ENCODE results near the gene ZNF750. TPM values are rescaled to one million over a fixed set of nuclear protein-coding genes. Genes with fewer than 3 reads are reported as not detected.

Gene ZNF750
- total RNA-seq, 2 donors from 2014 or later: not detected

DNA sequence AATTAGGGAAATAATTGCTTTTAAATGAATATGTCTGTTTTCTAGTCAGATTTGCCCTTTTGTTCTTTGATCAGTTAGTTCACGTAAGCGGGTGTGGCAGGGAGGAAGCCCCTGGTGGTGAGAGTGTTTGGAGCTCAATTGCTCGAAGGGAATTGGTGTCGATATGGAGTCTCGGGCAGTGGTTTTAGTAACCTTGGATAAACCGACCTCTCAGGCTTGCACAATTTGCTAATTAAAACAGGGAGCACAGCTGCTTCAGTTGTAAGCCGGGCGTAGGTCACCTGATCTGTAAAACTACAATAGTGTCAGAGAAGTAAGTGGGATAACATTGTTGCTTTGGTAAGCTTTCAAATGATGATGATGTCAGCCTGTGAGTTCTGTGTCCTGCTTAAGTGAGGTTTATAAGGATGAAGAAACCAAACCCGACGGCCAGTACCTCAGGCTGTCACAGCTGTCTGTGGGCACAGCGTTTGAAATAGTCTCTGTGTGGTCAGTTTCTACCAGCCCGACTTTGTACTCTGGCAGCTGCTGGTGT, 2.9 kb downstream of the ZNF750 start:
- DNase-seq (ENCODE audit: low spot score): no peak
- Histone ChIP-seq H3K4me3 (no peak overlapping the region), H3K9me3 (no peaks in the 10 kb centered on the region), H3K27ac (peak overlapping the region; percentile 6 to 8), H3K36me3 (no peaks in the 10 kb centered on the region), H3K4me1 (peaks cover 0 to 11% of the 10 kb centered on the region in 2 donors), H3K27me3 (no peaks in the 10 kb centered on the region)
- TF ChIP-seq, protein P1, sequence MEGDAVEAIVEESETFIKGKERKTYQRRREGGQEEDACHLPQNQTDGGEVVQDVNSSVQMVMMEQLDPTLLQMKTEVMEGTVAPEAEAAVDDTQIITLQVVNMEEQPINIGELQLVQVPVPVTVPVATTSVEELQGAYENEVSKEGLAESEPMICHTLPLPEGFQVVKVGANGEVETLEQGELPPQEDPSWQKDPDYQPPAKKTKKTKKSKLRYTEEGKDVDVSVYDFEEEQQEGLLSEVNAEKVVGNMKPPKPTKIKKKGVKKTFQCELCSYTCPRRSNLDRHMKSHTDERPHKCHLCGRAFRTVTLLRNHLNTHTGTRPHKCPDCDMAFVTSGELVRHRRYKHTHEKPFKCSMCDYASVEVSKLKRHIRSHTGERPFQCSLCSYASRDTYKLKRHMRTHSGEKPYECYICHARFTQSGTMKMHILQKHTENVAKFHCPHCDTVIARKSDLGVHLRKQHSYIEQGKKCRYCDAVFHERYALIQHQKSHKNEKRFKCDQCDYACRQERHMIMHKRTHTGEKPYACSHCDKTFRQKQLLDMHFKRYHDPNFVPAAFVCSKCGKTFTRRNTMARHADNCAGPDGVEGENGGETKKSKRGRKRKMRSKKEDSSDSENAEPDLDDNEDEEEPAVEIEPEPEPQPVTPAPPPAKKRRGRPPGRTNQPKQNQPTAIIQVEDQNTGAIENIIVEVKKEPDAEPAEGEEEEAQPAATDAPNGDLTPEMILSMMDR (IDR thresholded peaks at IDR 0.05): no peak

DNA sequence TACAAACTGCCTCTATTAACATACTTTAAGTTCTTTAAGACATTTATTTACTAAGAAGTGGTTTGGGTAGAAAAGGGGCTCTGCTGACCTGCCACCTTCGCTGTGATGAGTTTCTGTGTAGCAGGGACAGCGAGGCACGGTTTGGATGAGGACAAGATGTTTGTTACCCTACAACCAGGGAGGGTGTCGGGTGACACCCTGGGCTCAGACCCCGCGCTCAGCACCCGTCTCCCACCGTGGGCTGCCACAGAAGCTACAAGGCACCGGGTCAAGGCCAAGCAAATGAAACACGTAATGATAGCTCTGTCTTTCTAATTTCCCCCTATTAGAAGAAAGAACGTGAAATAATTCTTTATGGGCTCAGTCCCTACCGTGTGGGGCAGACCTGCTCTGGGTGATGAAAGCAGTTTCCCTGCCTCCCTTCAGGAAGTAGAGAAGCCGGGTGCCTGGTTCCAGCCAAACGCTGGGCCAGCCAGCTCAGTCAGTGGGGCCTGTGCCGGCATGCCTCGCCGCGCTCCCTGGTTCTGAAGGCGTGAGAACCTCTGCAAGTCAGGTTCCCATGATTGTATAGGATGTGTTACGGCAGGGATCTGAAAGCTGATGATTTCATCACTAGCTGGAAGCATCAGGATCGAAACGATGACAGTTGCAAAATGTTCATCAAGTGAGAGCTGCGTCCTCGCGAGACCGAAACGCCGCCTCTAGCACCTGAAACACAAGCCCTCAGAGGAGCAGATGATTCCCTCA, 3.9 kb downstream of the ZNF750 start:
- H3K36me3 ChIP-seq: no peaks in the 10 kb centered on the region
- no peaks in the 10 kb centered on the region for H3K27me3 ChIP-seq
- DNase-seq (ENCODE audit: low spot score): no peak
- peaks cover 0 to 11% of the 10 kb centered on the region in 2 donors for H3K4me1 ChIP-seq
- TF ChIP-seq, protein P1 (IDR thresholded peaks at IDR 0.05): no peak
- H3K27ac ChIP-seq: peak overlapping the region in 1 of 2 donors; percentile 6
- H3K9me3 ChIP-seq: no peaks in the 10 kb centered on the region
- no peak overlapping the region for H3K4me3 ChIP-seq

DNA sequence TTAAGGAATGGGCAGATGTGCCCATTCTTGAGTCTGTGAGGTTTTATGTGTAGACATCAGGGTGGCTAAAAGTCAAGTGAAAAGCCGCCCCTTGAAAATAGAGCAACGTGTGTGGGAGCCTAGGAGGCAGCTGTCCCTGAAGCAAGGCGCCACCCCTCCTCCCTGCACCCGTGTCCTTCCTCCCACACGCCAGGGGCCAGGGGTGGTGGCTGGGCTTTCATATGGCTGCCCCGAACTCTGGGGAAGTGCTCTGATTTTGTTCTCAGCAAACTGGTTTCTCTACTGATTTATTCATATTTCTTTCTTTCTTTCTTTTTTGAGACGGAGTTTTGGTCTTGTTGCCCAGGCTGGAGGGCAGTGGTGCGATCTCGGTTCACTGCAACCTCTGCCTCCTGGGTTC, 4.7 kb downstream of the ZNF750 start:
- Histone ChIP-seq H3K27ac (no peak overlapping the region), H3K36me3 (no peaks in the 10 kb centered on the region), H3K4me1 (peaks cover 0 to 11% of the 10 kb centered on the region in 2 donors), H3K4me3 (no peak overlapping the region), H3K9me3 (no peaks in the 10 kb centered on the region), H3K27me3 (no peaks in the 10 kb centered on the region)
- DNase-seq (ENCODE audit: low spot score): no peak
- TF ChIP-seq, protein P1 (IDR thresholded peaks at IDR 0.05): no peak

DNA sequence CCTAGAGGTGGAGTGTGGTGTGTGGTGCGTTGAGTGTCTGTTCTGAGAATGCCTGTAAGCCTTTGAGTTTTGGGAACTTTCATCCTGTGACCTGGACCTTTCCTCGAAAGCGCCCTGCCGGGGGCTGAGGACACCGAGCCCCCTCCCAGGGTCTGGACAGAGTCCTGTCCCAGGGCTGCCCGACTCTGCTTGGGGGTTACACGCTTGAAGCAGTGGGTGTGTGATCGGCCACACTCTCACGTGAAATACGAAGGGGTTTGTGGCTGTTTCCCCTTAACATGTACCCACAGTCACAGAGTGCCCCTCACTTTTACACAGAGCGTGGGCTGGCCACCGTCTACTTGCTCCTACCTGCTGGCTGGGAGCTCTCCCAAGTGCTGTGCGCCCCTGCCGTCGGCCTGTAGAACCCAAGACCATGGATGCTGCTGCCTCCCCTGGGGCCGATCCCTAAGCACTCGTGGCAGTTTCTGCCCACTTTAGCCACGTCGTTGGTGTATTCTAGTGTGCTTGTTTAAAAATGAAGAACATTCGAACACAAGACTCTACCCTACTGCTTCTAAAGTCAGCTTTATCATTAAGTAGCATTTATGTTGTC, 6.8 kb downstream of the ZNF750 start:
- no peak overlapping the region for H3K27ac ChIP-seq
- no peak overlapping the region for H3K4me3 ChIP-seq
- TF ChIP-seq, protein P1 (IDR thresholded peaks at IDR 0.05): no peak
- H3K9me3 ChIP-seq: no peaks in the 10 kb centered on the region
- peaks cover 0 to 9% of the 10 kb centered on the region in 2 donors for H3K4me1 ChIP-seq
- H3K27me3 ChIP-seq: no peaks in the 10 kb centered on the region
- no peaks in the 10 kb centered on the region for H3K36me3 ChIP-seq
- no peak for DNase-seq (ENCODE audit: low spot score)

DNA sequence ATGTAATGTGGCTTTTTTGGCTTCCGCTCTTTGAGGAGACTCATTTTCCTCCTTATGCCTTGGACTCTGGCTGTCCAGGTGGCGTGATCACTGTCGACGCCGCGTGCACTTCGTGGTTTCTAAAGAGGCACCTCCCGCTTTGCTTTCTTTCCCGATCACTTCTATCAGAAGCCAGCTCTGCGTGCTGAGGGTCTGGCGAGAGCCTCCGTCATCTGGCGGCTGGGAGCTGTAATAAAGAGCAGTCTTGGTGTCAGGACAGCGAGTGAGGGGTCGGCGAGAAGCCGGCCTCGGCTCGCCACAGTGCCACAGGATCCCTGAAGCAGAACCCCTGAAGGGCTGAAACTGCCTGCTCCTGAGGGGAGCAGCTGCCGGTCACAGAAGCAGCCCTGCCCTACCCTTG, 7.4 kb downstream of the ZNF750 start:
- Histone ChIP-seq H3K4me1 (peaks cover 0 to 3% of the 10 kb centered on the region in 2 donors), H3K27me3 (no peaks in the 10 kb centered on the region), H3K4me3 (peak overlapping the region in 1 of 2 donors; percentile 13), H3K36me3 (no peaks in the 10 kb centered on the region), H3K27ac (no peak overlapping the region), H3K9me3 (no peaks in the 10 kb centered on the region)
- DNase-seq (ENCODE audit: low spot score): no peak
- TF ChIP-seq, protein P1 (IDR thresholded peaks at IDR 0.05): no peak
